Fibroblast of skin of right quadriceps (primary cell): Measurements from ENCODE around the gene CMTM7.
"Not testable (repeated sequence)": the region's sequence is repeated elsewhere in the genome, so short reads cannot be mapped to it uniquely, and the experiment has no call there.

Experiments used
- DNase-seq: peaks from one replicate; pipeline ENCODE4 v3.0.0-alpha.2; 2013

Gene CMTM7

DNA sequence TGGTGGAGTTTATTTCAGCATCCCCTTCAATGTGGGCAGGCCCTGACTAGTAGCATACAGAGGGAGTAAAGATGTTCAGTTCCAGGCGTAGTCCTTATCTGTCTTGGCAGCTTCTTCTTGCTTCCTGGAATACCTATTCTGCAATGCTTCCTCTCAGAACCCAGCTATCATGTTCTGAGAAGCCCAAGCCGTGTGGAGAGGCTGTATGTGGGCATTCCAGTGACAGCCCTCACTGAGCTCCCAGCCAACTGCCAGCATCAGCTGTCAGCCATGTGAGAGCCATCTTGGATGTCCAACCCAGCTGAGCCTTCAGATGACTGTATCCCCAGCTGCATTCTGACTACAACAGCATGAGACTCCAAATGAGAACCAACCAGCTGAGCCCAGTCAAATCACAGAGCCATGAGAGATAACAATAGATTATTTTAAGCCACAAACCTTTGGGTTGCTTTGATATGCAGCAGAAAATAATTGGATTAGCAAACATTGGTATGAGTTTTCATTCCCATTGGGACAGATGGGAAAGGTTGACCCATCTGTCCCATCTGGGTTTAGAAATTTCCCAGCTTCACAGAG, 8.4 kb upstream of the CMTM7 start:
- no peak for DNase-seq

DNA sequence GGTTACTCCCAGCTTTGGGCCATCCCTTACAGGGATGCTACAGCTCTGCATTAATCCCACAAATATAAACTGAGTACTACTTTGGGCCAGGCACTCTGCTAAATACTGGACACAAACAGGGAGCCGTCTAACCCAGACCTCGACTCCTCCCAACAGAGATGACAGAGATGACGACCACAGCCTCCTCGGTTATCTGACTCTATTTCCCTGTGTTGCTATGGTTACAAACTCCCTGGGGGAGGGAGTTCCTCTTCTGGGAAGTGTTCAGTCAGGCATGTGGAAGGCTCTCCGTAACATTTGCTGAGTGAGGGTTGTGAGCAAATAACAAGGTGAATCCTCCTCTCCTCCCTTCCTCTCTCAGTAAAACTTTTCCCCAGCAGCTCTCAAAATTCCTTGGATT, 6.7 kb upstream of the CMTM7 start:
- peak; percentile 38 for DNase-seq

DNA sequence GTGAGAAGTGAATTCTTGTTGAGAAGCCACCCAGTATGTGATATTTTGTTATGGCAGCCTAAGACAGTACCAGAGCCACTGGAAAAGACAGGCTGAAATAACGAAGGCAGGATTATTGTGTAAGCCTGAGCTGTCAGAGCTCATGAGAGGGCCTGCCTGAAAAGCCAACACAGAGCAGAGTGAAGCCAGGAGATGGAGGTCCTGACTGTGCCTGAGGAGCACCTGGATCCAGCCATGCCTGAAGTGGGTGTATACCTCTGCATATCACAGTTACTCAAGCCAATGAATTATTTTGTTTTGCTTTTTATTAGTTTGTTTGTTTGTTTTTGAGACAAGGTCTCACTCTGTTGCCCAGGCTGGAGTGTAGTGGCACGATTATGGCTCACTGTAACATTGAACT, 4.1 kb upstream of the CMTM7 start:
- no peak for DNase-seq

DNA sequence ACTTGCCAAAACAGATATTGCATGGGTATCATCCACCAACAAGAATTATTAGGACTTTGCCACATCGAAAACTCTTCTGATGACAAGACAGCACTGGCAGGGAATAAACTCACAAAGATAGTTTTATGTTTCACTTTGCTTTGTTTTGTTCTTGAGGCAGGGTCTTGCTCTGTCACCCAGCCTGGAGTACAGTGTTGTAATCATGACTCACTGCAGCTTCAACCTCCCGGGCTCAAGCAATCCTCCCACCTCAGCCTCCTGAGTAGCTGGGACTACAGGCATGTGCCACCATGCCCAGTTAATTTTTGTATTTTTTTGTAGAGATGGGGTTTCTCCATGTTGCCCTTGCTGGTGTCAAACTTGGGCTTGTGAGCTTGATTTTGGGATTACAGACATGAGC, 2.1 kb upstream of the CMTM7 start:
- DNase-seq: not testable (repeated sequence)

DNA sequence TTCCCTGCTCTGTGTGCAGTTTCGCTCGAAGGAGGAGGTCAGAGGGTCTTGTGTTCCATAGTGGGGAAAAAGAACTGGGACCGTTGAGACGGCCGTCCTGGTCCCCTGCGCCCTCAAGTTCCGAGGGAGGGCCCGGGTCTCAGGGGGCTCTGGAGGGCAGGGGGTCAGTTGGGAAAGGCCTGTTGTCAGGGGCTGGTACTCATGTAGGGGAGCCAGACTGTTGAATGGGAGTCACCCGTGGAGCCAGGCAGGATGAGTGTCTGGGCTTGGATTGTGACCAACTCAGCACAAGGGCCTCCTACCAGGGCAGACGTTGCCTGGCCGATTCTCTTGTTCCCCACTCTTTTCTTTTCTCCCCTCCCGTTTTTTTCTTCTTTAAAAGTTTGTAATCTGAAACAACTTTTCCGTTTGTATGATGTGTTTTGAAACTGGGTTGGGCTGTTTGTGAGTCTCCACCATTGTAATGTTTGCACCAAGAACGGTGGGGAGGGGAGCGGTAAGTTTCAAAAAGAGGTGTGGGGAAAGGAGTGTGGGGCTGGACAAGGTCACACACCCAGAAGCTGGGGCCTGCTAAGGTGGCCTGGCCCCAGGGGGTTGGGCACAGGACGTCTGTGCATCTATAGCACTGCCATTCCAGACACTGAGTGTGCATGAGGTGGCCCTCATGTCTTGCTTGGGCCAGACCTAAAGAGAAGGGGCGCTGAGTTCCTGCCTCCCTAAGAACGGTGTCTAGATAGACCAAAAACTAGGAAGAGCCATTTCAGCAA, 1.1 kb downstream of the CMTM7 start:
- peak; percentile 48 for DNase-seq

DNA sequence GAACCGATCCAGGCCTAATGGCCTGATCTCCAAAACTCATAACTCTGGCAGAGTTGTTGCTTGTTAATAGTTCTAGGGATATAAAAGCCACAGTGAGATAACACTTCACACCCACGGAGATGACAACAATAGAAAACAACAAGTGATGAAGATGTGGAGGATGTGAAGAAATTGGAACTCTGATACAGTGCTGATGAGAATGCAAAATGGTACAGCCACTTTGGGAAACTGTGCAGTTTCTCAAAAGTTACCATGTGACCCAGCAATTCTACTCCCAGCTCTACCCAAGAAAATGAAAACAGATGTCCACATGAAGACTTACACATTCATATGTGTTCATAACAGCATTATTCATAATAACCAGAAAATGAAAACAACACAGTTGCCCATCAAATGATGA, 3.8 kb downstream of the CMTM7 start:
- no peak for DNase-seq

DNA sequence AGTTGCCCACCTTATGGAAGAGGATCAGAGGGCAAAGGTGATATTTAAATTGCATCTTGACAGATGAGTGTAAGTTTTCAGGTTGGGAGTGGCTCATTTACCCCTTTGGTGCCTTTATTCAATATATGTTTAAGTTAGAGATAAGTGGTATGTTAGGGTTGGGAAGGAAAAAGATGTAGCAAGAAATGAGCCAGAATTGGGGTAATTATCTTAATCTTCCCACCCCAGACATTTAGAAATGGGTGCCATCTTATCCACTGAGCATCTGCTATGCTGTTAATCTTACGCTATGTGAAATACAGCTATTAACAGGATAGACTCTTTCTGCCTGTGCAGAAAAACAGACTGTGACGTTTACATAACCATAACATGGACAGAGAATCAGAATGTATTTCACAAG, 6.3 kb downstream of the CMTM7 start:
- DNase-seq: no peak

DNA sequence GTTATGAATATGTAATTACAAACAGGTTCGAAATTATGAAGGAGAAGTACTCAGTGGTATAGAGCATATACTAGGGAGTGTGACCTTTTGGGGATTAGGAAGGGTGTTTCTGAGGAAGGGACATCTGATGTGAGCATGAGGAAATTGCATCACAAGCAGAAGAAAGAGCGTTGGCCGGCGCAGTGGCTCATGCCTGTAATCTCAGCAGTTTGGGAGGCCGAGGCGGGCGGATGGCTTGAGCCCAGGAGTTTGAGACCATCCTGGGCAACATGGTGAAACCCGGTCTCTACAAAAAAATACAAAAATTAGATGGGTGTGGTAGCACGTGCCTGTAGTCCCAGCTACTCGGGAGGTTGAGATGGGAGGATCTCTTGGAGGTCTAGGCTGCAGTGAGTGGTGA, 6.9 kb downstream of the CMTM7 start:
- DNase-seq: no peak

DNA sequence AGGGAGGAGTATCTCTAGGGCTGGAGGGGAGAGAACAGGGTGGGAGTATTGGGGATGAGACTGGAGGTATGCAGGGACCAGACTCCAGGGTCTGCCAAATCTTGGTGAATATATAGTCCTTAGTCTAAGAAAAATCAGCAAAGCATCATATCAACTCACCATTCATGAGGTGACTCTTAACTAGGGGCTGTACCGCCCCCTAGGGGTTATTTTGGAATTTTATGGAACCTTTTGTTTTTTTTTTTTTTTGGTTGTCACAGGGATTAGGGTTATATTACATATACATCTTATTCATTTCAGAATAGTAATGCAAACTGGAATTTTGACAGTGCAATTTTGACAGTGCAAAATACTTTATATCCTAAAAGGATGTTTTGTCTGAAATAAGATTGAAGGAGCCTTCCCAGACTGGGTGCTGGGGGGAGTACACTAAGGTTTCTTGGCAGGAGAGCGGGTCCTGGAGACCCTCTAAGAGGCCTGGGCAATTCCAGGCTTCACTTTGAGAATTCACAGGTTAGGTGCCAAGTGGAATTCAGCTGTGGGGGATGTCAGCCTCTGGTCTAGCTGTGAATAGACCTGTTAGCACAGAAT, 7.5 kb downstream of the CMTM7 start:
- DNase-seq: peak; percentile 52

DNA sequence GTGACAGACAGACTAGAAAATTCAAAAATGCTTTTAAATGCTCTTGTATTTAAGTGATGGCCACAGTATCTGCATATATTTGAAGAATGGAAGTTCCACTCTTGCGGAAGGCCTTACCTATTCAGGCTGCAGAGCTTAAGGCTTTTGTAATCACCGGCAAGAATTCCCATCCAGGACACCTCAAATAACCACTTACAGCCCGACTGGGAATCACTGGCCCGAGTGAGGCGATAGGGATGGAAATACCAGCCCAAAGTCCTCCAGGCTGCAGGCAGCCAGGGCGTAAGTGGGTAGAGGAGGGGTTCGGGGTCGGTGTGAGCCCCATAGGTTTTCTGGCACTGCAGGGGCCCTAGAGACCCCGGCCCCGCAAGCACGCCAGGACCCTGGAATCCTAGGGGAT, 9.5 kb downstream of the CMTM7 start:
- DNase-seq: no peak

DNA sequence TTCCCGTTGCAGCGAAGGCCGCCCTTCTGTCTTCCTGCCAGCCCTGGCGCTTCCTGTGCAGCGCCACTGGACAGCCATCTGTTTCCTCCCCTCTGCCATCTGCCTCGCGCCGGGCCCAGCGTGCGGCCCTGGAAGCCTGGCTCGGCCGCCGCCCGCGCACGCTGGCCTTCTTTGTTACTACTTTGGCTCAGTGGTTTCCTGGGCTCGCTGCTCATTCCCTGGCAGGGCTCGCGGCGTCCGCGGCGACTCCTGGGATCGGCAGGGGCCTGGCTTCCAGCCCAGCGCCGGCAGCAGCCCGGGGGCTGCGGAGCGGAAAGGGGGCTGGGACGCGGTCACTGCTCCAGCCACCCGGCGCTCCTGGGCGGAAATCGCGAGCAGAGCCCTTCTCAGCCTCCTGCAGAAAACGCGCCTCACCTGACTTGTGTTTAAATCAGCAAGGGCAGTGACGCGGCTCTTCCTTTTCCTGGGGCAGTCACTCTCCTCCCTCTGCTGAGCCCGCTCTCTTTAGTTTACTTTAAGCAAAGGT, 10.0 kb downstream of the CMTM7 start:
- DNase-seq: peak; percentile 64

DNA sequence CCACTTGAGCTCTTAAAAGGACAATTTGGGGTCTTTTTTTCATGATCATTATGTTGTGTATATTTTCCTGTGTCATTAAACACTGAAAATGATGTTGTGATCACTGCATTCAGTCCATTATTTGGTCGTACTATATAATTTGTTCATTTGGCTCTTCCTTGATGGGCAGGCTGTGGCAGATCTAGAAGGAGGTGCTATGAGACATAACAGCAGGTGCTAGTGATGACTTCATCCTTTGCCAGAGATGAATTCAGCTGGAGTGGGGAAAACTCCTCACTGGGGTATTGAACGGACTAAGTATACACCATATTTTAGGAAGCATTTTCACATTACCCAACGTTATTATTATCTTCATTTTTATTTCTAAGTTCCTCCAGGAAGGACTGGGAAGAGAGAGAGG, 12.0 kb downstream of the CMTM7 start:
- DNase-seq: no peak

DNA sequence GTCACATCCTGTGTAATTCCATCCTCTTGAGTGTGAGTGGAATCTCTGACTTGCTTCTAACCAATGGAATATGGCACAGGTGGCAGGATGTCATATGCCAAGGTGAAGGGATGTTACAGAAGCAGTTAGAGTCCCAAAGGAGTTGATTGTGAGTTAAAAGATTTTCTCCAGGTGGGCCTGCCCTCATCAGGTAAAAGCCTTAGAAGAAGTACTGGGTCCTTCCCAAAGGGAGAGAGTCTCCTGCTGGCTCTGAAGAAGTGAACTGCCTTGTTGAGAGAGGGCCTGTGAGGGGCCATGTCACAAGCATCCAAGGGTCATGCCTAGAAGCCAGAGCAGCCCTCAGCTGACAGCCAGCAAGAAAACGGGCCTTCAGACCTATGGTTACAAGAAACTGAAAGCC, 13.1 kb downstream of the CMTM7 start:
- DNase-seq: no peak

DNA sequence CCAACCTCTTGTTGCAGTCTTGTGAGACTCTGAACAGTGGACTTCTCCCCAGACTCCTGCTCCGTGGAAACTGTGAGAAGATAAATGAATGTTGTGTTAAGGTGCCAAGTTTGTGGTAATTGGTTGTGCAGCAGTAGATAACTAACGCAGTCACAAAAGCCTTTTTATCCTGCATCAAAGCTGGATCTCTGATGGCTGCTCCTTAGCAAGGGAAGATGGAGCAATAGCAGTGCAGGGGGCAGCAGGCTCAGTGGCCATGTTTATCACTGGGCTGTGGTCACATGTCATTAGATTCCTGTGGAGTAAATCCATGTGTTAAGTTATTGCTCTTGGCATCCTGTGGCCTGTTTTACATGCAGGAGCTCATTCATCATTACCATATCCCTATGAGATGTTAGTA, 13.5 kb downstream of the CMTM7 start:
- DNase-seq: peak; percentile 18

DNA sequence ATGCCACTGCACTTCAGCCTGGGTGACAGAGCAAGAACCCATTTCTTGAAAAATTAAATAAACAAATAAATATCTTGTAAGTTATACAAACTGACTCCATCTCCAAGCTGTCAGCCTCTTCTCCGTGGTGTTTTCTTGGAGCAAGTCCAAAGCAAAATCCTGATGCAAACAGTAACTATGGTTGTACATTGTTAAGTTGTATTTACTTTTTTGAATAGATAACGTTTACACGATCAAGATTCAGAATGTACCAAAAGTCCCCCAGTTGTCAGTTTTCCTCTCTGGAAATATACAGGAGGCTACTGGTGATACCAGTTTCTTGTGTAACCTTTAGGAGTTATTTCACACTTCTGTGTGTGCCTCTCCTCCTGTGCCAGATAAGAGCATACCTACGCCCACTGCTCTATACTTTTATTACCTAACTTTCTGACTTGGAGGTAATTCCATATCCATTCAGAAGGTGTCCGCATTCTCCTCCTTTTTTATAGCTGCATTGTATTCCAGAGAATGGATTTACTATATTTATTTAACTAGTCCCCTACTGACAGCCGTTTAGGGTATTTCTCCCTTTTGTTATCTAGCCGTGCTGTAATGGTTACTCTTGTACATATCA, 14.2 kb downstream of the CMTM7 start:
- no peak for DNase-seq

DNA sequence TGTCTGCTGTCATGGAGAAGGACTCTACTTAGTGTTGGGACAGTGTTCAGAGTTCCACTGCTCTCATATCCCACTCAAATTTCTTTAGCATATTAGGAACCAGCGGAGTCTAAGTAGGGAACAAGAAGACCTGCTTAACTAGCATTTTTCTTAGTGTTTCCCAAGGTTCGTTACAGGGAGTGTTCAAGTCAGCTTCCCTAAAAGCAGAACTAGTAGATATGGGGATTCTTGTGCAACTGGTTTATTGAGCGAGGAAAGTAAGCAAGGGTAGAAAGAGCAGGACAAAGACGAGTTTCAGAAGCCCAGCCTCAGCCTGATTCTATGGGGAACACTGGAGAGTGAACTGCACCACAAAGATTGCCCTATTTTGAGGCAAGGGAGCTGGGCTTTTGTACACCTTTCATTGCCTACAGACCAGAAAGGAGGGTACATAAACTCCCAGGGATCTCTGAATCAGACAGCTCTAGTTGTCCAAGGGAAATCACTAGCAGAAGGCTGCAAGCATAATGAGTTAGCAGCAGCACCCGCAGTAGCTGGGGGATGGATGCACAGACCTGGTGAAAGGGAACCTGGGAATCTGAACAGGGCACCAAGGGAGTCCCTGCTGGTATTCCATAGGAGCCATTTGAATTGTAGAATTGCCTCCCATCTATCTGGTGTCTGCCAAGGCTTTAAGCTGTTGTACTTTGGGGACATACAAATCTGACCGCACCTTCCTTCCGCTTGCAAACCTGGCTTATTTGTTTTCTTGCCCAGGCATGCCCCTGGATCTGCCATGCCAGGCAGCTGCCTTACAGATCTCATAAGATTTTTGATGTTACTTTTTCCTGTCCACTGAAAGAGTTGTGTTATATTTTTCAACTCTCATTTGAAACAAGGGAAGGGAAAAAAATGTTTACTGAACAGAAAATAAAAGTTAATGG, 15.1 kb downstream of the CMTM7 start:
- DNase-seq: no peak

DNA sequence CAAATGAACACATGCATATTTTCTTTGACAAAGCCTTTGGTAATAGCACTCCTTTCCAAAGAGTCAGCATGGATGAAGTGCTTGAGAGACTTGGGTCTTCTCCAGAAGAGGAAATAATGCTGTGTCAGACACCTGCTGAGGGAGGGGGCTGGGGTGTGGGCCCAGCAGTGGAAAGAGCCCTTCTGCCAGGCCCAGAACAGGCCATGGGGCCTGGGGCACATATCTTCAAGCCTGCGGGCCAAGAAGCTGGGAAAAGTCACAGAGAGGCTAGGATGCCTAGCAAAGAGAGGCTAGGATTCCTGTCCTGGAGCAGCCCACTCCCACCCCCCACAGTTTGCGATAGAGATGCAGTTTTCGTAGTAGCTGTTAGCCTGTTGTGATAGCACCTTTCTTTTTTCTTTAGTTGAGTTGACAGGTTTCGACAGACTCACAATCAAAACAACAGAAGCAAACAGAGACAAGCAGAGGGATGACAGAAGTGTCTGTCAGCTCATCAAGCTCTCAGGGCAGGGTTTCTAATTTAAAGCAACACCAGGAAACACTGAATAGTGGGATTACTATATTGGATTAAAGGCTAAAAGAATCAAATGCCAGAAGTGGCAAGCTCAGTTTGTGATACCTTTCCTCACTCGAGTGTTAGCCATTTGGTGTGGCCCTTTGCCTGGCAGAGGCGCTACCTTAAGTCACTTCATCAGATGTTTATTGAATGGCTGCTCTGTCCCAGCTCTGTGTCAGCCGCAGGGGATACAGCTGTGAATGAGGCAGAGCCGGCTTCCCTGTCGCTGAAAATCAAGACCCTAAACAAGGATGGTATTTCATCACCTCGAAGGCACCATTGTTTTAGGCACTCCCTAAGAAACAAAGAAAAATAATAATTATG, 19.0 kb downstream of the CMTM7 start:
- no peak for DNase-seq

DNA sequence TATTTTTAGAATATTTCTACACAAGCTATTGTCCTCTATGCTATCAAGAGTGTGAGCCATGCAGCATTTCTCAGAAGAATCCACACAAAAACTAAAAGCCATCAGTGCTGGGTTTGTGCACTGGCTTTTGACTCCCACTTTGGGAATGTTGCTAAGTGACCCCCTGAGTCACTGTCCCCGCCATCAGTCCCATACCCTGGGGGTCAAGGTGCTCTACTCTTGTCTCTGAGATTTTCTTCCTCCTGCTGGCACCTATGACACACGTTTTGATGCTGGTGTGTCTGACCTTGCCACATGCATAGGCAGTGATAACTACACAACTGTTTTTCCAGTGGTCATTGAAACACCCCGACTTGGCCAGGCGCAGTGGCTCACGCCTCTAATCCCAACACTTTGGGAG, 19.8 kb downstream of the CMTM7 start:
- DNase-seq: no peak

DNA sequence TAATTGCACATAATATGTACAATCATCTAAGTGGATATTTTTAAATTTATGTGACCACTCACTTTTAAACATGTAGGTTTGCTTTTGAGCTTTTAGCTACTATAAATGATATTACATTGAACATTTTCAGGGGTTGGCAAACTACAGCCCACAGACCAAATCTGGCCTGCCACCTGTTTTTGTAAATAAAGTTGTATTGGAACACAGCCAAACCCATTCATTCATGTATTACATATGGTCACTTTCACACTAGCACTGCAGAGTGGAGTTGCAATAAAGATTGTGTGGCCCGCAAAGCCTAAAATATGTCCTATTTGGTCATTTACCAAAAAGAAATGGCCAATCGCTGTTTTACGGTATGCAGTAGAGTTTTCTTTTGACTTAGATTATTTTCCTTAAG, 21.2 kb downstream of the CMTM7 start:
- no peak for DNase-seq

DNA sequence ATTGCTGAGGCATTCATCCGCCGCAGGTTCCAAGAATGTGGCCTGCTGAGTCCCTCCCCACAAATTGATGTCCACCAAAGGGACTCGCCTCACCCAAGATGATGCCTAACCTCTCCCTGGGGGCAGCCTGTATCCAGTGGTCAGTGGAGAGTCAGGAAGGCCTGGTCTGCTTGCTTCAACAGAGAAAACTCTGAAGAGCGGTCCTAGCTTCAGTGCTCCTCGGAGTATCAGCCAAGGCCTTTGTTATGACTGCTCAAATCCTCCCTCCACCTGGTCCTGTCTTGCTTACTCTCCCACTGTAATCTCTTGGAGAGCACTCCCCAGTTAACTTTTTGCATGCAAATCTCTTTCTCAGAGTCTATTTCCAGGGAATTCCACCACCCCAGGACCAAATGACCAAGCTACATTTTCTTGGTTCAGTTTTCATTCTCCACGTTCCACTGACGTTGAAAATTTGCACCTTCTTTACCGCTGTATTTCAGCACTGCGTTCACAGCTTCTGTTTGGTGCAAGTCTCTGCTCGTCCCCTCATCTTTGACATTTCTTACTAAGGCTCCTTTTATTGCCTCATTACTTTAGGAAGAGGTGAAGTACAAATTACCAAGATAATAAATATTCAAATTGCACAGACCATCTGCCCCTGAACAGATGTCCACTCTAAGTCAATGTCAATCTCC, 22.3 kb downstream of the CMTM7 start:
- DNase-seq: no peak
